Activated CD4-positive, CD25-positive, alpha-beta regulatory T cell treated with anti-CD3 and anti-CD28 coated beads, Interleukin-2, amount 50 U/mL, for 16 hours (primary cell): ENCODE results near the gene TMEM119.

ENCODE experiments used
- DNase-seq: peaks from one replicate; pipeline ENCODE4 v3.0.0-alpha.2; 2020; ENCODE audit warnings: low read depth, low spot score

TMEM119 gene, protein sequence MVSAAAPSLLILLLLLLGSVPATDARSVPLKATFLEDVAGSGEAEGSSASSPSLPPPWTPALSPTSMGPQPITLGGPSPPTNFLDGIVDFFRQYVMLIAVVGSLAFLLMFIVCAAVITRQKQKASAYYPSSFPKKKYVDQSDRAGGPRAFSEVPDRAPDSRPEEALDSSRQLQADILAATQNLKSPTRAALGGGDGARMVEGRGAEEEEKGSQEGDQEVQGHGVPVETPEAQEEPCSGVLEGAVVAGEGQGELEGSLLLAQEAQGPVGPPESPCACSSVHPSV

DNA sequence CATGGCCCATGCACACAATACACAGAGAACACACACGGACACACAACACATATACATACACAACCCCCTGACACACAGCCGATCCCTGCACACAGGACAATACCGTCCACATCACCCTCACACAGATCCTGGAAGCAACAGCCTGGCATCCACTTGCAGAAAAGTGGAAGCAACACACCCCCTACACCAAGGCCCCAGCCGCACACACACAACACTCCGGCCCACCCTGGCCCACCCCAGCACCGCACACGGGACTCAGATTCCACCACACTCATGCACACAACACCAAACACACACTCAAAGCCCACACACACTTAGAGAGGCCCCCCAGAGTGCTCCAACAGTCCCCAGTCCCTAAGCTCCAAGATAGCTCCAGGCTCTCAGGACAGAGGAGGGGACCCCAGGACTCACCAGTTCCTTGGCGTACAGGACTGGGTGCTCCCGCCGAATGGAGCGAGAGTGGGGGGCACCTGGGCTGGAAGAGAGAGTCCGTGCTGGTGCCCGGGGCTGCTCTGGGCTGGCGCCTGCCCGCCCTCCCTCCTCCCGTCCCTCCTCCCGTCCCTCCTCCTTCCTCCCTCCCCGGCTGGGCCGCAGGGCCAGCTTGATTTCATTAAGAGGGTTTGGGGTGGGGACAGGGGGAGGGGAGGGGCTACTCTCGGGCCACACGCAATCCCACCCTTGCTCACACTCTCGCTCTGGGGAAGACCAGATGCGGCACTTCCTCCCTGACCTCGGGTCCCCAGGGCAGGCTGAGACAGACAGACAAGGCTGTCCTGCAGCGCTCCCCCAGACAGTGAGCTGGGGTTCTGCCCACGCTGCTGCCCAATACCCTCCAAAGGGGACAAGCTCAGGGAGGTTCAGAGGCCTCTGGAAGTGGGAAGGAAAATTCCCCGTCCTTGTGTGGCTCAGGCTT is at the start of gene TMEM119:
TSS of gene TMEM119 (minus strand) at position 526 of the 913 bp plus-strand sequence. CDS start 5,701 bp downstream, outside the sequence.
- no peak for DNase-seq

DNA sequence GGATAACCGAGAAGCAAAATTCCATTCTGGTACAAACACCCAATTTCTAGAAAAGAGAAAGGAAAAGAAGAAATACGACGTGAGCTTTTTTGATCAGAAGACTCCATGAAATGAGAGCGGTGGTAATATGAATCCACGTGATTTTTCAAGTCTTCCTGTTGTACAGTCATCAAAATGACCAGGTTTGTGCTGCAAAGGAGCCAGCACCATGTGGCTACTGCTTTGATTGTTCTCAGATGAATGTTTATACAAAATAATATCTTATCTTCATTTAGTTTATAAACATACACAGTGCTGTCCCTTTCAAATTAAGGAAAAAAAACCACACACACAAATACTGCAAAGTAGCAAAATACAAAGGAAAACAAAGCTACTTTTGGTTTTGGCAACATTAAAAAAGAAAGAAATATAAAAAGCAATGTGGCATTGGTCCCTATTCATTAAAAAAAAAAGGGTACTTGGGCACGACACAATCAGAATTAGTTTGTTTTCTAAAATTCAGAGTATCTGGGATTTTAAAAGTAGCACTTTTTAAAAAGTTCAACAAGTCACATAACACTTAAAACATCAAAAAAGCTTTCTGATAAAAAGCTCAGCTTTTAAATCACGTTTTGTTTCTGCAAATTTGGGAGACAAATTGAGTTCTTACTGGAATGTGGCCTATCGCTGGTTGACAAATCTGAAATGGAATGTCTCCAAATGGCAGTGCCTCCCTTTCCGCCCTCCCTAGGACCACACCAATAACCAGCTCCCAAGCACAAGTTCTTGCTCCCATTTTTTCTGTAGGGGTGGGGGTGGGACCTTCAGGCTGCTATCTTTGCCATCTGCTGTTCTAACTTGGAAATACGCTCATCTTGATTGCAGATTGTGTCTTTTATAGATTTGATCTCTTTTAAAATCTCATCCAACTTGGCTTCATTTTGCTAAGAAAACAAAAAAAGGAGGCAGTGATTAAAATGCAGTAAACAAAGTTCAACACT is 49.0 kb upstream of the TMEM119 start:
- DNase-seq: no peak

DNA sequence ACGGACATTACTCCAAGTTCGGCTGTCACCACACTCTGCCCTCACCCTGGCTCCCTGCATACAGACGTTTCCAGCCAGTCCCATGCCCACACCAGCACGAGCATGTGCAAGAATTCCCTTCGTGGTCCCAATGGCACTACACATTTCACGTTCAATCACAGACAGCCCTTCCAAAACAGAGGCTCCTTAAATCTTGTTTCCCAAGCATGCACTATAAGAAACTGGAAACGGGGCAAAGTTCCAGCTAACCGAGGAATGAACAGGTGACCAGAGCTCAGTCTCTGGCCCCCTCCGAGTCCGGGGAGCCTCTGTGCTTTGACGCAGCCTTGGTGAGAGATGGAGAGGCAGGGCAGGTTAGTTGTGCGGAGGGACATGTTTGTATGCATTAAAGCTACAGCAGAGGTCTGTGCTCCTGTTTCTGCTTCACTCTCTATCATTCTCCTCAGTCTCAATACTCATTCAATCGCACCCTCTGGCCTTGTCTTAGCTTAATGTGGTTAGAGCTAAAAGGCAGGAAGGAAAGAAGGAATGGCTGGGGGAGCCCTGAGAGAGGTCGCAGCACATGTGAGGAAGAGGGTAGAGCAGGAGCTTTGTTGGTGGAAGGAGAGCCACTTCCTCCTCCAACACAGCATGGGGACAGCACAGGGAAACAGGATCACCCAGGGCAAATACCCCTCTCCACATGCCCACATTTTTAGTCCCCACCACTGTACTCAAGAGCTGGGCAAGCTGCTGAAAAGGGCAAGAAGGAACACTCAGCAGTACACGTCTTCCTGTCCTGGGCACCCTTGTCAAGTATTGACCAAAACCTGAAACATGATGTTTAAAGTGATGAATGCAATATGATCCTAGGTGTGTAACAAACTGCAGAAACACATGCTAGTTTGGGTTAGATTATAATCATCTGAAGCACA is 48.1 kb upstream of the TMEM119 start:
- no peak for DNase-seq

DNA sequence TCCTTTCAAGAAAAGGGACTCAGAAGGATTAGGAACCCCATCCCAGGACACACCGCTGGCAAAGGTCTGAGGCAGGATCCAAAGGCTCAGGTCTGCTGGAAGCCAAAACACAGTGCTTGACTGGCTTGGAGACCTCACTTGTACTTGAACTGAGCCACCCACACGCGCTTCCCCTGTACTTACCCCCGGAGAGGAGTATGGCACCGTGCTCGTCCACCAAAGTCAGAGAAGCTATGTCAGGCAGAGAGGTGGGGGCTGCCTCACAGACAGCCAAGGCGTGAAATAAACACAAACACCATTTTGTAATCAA is 46.9 kb upstream of the TMEM119 start:
- no peak for DNase-seq

DNA sequence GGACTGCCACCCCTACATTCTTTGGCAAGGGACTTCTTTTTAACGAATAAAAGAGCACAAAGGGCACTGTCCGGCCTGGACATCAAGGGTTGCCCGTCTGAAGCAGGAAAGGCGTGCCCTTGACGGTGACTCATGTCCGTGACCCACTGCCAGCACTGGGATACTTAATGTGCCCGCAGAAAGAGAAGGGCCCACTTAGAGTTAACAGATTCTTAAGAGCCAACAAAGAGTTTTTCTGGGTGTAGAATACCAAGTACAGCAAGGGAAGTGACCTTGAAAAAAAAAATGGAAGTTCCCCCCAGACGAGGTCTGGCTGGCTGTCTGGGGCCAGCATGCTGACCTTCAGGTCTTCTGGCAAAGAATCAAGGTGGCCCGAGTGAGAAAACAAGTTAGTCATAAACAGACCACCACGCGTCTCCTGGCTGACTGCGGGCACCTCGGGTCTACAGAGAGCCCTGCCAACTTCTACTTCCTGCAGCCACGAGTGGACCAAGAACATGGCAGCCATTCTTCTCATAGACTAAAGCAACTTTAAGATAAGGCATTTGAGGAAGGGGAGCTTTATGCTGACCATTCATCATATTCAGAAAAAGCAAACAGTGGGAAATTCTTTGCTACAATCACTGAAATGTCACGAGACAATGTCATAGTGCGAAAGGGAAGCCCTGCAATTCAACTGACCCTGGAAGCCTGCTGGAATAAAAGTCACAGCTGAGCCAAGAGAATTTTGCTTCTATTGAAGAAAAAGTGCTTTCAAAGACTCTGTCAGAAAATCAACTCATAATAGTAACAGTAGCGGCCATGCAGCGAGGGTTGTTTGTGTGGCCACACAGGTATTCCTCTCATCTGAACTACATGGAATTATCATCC is 46.3 kb upstream of the TMEM119 start:
- no peak for DNase-seq

DNA sequence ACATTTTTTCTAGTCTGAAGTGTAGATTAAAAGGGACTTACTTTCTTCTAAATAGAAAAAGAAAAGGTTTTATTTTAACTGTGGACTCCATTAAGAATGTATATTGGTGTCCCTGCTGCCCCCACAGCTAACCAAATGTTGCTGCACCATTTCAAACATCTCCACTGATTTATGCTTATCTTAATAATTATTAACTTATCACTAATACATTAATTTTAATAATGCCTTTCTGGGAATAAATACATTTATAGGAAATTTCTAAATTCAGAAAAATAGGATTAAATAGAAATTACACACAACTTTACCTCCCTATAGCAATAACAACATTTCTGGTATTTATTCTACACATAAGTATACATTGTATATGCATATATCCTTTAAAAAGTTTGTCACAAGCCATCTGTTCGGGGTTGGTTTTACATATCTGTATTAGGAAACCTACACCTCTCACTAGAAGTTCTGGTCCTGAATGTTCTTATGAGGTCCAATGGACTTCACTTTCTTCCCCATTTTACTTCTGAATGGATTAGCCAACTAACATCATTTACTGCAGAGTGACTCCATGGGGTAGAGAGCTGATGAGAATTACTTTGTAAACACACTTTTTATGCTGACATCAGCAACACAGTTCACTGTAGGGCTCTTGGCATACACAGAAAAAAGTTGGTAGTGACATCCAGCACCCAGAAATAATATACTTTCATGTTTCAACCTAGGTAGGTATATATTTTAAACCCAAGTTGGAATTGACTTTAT is 45.2 kb upstream of the TMEM119 start:
- DNase-seq: no peak

DNA sequence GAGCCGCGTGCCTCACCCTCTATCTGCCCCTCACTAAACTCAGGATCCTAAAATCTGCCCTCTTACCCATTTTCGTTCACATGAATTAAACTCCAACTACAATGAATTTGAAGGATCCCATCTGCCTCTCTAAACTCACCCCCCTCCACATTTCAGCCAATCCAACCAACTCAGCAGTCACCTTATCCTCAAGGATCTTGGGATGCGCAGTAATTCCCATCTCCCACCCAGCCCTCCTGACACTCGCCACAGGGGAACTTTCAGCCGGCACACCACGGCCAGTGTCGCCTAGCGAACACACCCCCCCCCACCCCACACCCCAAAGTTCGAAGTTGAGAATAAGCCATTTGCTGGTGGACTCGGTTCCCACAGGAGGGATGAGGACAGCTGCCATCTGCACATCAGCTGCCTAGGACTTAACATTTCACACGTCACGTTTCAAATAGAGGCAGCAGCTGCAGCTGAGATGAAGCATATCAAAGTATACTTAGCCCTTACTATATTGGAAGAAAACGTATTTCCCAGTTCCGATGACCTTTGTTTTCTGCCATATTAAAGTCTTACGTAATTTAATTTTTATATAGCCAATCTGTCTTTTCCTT is 44.5 kb upstream of the TMEM119 start:
- DNase-seq: no peak

DNA sequence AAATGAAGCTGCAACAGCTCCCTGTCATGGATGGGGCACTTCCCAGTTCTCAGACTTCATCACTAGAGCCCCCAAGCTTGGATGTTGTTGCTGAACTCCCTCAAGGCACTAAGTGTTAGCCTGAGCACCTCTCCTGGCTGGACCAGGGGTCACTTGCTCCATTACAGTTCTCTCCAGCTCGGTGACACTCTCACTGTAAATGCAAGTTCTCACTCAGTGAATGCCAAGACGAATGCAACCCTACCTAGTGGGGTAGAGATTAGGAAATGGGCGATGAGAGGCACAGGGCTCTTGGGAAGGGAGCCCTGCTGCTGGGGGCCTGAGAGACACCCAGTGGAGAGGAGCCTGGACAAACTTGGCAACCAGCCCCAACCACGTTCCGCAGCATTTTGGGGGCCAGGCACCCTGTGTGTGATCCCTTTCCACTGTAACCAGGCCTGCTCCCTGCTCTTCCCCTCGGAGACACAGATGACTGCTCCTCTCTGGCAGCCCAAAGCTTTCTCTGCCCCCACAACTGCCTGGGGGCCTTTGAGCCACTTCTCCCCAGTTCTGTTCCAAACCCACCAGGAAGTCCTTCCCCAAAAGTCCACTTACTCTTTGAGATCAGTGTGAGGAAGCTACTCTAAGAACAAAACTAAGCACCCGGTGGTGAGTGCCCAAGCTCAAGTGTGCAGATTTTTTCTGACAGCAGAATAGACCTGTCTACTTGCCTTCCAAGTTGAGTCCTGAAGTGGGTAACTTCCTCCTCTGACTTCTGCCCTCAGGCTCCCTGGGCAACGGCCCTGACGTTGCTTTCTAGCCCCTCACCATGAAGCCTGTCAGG is 43.8 kb upstream of the TMEM119 start:
- DNase-seq: no peak

DNA sequence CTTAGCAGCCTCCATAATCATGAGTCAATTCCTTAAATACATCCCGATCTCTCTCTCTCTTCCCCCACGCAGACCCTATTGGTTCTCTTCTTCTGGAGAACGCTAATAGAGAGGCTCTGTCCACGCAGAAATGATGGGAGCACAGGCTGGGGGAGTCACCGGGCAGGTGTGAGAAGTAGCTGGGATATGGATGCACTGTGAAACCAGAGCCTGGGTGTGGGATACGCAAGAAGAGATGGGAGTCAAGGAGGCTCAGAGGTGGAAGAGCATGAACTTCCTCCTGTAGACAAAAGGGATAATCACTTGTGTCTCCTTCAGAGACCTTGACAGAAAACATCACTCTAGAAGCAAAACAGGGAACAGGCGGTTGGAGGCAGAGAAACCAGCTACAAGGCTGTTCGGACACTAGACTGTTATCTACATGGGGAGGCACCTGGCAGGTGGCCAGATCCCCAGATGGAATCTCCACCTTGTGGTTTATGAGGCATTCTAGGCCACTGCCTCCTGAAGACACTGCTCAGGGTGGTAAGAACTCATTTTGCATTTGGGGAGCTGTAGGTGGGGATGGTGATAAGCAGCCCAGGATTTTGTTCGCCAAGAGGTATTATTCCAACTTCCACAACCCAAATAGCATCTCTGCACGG is 43.0 kb upstream of the TMEM119 start:
- DNase-seq: no peak

DNA sequence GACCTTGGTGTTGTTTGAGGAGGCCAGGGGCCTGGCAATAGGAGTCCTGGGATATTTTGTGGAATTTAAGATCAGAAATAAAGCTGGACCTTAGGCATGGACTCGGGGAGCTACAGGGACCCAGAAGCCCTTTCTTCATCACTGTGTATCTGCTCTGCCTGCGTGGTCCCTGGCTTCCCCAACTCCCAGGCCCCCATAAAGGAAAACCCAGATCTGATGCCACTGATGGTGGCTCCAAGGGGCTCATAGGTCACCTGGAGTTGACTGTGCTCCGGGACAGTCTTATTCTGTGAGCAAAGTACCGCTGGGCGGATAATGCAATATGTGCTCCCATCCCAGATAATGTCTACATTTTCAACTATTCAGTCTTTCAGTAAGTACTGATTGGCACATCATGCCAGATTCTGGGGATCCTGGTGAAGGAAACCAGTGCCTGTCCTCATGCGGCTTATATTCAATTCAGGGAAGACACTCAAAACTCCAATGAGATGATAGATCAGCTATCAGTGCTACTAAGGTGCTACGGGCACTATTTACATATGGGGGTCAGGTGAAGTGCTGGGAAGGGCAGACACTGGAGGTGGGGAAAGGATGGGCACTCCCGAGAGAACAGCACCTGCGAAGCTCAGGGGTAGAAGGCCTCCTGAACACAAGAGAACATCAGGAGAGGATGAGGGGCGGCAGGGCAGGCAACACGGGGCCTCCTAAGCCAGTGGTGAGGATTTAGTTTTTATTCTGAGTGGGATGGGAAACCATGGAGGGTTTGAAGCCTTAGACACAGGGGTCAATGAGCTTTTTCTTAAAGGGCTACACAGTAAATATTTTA is 41.3 kb upstream of the TMEM119 start:
- no peak for DNase-seq

DNA sequence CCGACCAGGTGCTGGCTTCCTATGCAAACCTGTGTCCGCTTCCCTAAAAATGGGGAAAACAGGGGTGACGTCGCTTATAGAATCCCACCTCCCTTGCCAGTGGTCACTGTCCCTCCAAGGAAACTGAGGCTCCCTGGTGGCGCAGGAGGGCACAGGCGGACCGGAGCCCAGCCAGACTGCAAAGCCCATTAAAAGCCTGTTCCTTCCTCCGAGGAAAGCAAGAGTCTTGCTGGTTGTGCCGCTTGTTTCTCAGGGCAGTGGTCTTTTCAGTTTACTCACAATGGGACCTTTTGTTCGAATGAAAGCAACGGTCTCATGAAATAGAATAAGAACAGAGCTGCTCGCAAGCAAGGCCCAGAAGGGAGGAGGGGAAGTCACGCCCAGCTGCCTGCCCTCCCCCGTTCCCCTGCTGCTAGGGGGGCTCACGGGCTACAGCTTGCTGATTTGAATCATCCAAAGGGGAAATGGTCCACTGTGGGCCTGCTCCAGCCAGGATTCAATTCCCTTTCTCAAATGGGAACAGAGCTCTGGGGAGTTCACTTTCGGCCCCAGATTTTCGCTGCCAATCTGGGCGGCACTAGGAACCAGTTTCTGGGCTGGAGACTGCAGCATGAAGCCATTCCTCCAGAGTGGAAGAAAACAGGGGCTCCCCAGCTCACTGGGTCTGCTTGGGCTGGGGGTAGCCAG is 40.4 kb upstream of the TMEM119 start:
- DNase-seq: no peak

DNA sequence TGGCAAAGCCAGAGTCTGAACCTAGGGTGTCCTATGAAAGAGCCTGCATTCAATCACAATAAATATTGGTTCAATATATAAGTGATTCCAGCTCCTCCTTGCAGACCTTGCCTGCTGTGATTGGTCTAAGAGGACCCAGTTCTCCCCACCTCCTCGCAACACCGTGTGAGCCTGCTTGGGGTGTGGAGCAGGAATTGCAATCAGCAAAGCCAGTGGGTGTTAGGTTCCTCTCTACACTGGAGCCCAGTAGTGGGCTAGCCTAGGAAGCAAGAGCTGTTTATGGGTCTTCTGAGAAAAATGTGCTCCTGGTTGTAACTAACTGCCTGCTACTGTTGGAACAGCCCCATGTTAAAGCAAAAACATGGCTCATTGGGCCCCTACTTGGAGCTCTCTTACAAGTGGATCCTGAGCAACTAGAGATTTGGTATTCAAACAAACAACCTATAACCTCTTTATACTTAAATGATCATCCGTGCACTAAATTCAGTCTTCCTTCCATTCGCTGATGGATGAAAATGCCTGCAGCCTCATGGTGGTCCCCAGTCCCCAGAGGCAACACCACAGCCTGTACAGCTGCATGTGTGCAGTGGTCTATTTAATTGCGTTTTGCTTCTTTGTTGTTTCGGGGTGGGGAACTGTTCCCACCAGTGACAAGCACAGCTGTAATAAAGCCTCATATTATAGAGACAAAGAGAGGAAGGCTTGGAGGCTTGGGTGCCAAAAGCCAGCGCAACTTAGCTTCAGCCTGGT is 39.5 kb upstream of the TMEM119 start:
- no peak for DNase-seq

DNA sequence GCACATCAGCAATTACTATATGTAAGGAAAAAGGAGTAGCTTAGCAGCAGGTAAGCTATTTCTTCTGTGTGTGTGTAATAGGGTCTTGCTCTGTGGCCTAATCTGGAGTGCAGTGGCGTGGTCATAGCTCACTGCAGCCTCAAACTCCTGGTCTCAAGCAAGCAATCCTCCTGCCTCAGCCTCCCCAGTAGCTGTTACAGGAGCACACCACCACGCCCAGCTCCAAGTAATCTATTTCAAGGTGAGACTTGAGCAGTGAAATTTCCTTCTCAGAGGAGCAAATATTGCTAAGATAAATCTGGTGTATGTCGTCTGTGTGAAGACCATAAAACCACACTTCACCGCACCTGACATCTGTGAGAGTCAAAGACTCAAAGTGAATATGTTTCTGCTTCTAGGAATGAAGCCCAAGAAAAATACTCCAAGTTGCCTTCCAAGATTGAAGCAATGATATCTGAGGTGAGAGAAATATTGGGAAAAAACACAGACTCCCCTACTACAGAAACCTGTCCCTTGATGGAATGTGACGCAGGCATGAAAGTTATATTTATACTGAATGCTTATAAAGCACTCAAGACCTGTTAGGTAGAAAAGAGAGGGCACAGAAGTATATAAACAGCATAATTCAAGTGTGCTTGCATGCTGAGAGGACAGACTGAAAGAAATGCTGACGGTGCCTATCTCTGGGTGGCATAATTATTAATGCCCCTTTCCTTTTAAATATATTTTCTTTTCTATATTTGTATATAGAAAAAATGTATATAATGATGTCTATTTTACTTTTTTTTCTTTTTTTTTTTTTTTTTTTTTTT is 38.3 kb upstream of the TMEM119 start:
- no peak for DNase-seq
